GM21423 (cell line): ENCODE results near the gene HOMER1.

ENCODE experiments used
- ATAC-seq: cut with Tn5 transposase; IDR thresholded peaks from one replicate; pipeline ENCODE4 v1.9.1; 2021; ENCODE audit warnings: mild to moderate bottlenecking, moderate library complexity; ENCODE audit not compliant: unreplicated experiment

HOMER1 gene

DNA sequence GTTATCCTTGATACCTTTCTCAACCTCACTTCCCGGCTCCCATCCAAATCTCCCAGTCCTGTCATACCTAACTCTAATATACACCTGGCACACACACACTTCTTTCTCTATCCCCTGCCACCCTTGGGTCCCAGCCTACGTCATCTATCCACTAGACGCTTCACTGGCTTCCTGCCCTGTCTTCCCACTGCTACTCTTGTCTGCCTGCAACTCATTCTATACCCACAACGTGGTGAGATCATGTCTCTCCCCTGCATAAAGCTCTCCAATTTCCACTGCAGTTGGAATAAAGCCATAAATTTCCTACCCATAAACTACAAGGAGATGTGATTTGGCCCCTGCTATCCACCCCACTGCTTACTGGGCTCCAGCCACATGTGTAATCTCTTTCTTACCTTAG, 184.5 kb downstream of the HOMER1 start:
- ATAC-seq, result no peak
